Central memory CD8-positive, alpha-beta T cell (primary cell): ENCODE measurements around the gene ZNF559.

Experiments used
- ATAC-seq: fragments of 150-1000 bp; cut with Tn5 transposase; replicated peaks from 2 replicates; pipeline ENCODE4 v1.10.0; 2022; ENCODE audit warnings: mild to moderate bottlenecking, moderate FRiP score, moderate number of reproducible peaks; ENCODE audit not compliant: poor library complexity, severe bottlenecking; ENCODE audit errors: extremely low read depth
- DNase-seq, 2 donors: peaks; one replicate each; pipeline ENCODE4 v3.0.0; 2021; ENCODE audit warnings: low spot score in 2 of 2
- H3K27ac Mint-ChIP-seq: one replicate; pipeline ENCODE4 v1.8.0; 2022; ENCODE audit warnings: low read depth, mild to moderate bottlenecking, moderate library complexity, mixed read lengths
- H3K27me3 Mint-ChIP-seq: one replicate; pipeline ENCODE4 v1.8.0; 2022; ENCODE audit warnings: mixed read lengths
- H3K36me3 Mint-ChIP-seq: one replicate; pipeline ENCODE4 v1.8.0; 2022; ENCODE audit warnings: mild to moderate bottlenecking, moderate library complexity, mixed read lengths; ENCODE audit not compliant: insufficient read depth
- H3K4me1 Mint-ChIP-seq: one replicate; pipeline ENCODE4 v1.8.0; 2022; ENCODE audit warnings: mixed read lengths
- H3K4me3 Mint-ChIP-seq: one replicate; pipeline ENCODE4 v1.8.0; 2022; ENCODE audit warnings: mild to moderate bottlenecking, moderate library complexity, mixed read lengths
- H3K9me3 Mint-ChIP-seq: one replicate; pipeline ENCODE4 v1.8.0; 2022; ENCODE audit warnings: mixed read lengths

Gene ZNF559

GRCh38 chr19:9381361-9381785 lies 57.4 kb downstream of the ZNF559 start:
- Mint-ChIP-seq H3K27ac (no peak overlapping the region), H3K27me3 (no peaks in the 10 kb centered on the region), H3K4me1 (no peaks in the 10 kb centered on the region), H3K9me3 (peaks cover 29% of the 10 kb centered on the region), H3K4me3 (no peak overlapping the region), H3K36me3 (peaks cover 5% of the 10 kb centered on the region)
- ATAC-seq, result no peak
- no peak for DNase-seq
